Adipose tissue (tissue), 3 donors: ENCODE measurements around the gene DLL1. TPM values are rescaled to one million over a fixed set of nuclear protein-coding genes. Genes with fewer than 3 reads are reported as not detected.

Experiments
- H3K27ac ChIP-seq: one replicate; pipeline ENCODE4 v1.5.1; 2013; ENCODE audit warnings: low read depth, low read length
- WGBS, 3 donors: extraction: QIAGEN DNeasy Blood & Tissue Kit; methylation state at CpG; one replicate each; pipeline ENCODE4 v1.1.7; 2013; 5-methylcytosine and 5-hydroxymethylcytosine counted together
- polyA plus RNA-seq, 3 donors: library from polyadenylated mRNA; stranded (reverse); fragments of 200-250 nt; gene quantifications; one replicate each; pipeline ENCODE4 v1.2.3, GENCODE V29; 2013
- donor health status: healthy with polysubstance abuse.
- donor health status: Bipolar disorder and iron deficiency.
- donor health status: healthy.

Gene DLL1
- polyA plus RNA-seq, 3 donors, result 7.0 to 13.4 (median 8.2) TPM

GRCh38 chr6:170296746-170297575 is 6.1 kb upstream of the DLL1 start:
- H3K27ac ChIP-seq, result no peak overlapping the region
- WGBS, 3 donors, result 10 to 21% (median 17%) methylated on average over 61 to 67 of the region's 67 CpGs

GRCh38 chr6:170296423-170296745 is 5.5 kb upstream of the DLL1 start:
- WGBS, 3 donors, result 2 to 3% (median 3%) methylated on average over 20 to 47 of the region's 47 CpGs
- no peak overlapping the region for H3K27ac ChIP-seq

GRCh38 chr6:170295510-170296422 is 4.9 kb upstream of the DLL1 start:
- no peak overlapping the region for H3K27ac ChIP-seq
- WGBS, 3 donors, result 0 to 1% (median 1%) methylated on average over 102 to 109 of the region's 109 CpGs

GRCh38 chr6:170294813-170295509 is 4.1 kb upstream of the DLL1 start:
- WGBS, 3 donors, result 13 to 35% (median 18%) methylated on average over 23 to 30 of the region's 30 CpGs
- H3K27ac ChIP-seq, result no peak overlapping the region

GRCh38 chr6:170294298-170294730 is 3.4 kb upstream of the DLL1 start:
- 47 to 48% (median 47%) methylated on average over 2 of the region's 2 CpGs for WGBS, 3 donors
- H3K27ac ChIP-seq, result no peak overlapping the region

- WGBS, 3 donors, result 24 to 68% (median 30%) methylated on average over 23 of the region's 23 CpGs
- H3K27ac ChIP-seq, result no peak overlapping the region
These were observed 2.7 kb upstream of the DLL1 start for GRCh38 chr6:170293341-170294231.

- H3K27ac ChIP-seq, result no peak overlapping the region
- WGBS, 3 donors, result 14 to 20% (median 18%) methylated on average over 13 of the region's 13 CpGs
These were observed 1.7 kb upstream of the DLL1 start for GRCh38 chr6:170292407-170293158.

- WGBS, 3 donors, result 6 to 14% (median 7%) methylated on average over 11 of the region's 11 CpGs
- no peak overlapping the region for H3K27ac ChIP-seq
These were observed 1.2 kb upstream of the DLL1 start for GRCh38 chr6:170292111-170292406.

GRCh38 chr6:170291271-170292110 is 613 bp upstream of the DLL1 start:
- H3K27ac ChIP-seq, result no peak overlapping the region
- 1 to 4% (median 1%) methylated on average over 83 to 87 of the region's 87 CpGs for WGBS, 3 donors

GRCh38 chr6:170289951-170290295 is 955 bp downstream of the DLL1 start:
- 1% methylated on average over 22 to 41 of the region's 41 CpGs for WGBS, 3 donors

GRCh38 chr6:170289180-170289931 is 1.5 kb downstream of the DLL1 start:
- 2 to 6% (median 4%) methylated on average over 71 to 85 of the region's 85 CpGs for WGBS, 3 donors
- H3K27ac ChIP-seq, result no peak overlapping the region

More at GRCh38 chr6:170289951-170290295, 955 bp downstream of the DLL1 start:
- H3K27ac ChIP-seq, result no peak overlapping the region

- H3K27ac ChIP-seq, result no peak overlapping the region
- 13 to 28% (median 21%) methylated on average over 16 of the region's 16 CpGs for WGBS, 3 donors
These were observed 2.1 kb downstream of the DLL1 start for GRCh38 chr6:170288852-170289179.

GRCh38 chr6:170288091-170288631 is 2.7 kb downstream of the DLL1 start:
- no peak overlapping the region for H3K27ac ChIP-seq
- WGBS, 3 donors, result 75 to 79% (median 79%) methylated on average over 33 of the region's 33 CpGs

GRCh38 chr6:170287371-170287876 is 3.5 kb downstream of the DLL1 start:
- H3K27ac ChIP-seq, result no peak overlapping the region
- WGBS, 3 donors, result 47 to 72% (median 56%) methylated on average over 12 of the region's 12 CpGs

- WGBS, 3 donors, result 37 to 47% (median 45%) methylated on average over 2 of the region's 2 CpGs
- H3K27ac ChIP-seq, result no peak overlapping the region
These were observed 4.0 kb downstream of the DLL1 start for GRCh38 chr6:170286934-170287265.
